Thymus (tissue), 11 donors: ENCODE results near the gene ETNPPL. TPM values are rescaled to one million over a fixed set of nuclear protein-coding genes. Genes with fewer than 3 reads are reported as not detected.

Experiments
- DNase-seq, 9 donors: peaks; one replicate each; pipeline ENCODE4 v3.0.0-alpha.2; 2013; ENCODE audit warnings: low spot score in 9 of 9, low read depth in 6 of 9, missing footprints in 1 of 9
- H3K27ac ChIP-seq, 2 donors: one replicate each; pipeline ENCODE4 v1.5.1; 2013; ENCODE audit warnings: control low read depth in 1 of 2, low read depth in 1 of 2, low read length in 1 of 2, mild to moderate bottlenecking in 1 of 2, moderate library complexity in 1 of 2
- H3K27me3 ChIP-seq, 2 donors: one replicate each; pipeline ENCODE4 v1.5.1; 2013; ENCODE audit warnings: low read length in 1 of 2; ENCODE audit not compliant: control insufficient read depth in 2 of 2, insufficient read depth in 1 of 2
- H3K36me3 ChIP-seq, 2 donors: one replicate each; pipeline ENCODE4 v1.5.1; 2013; ENCODE audit warnings: low read length in 1 of 2, mild to moderate bottlenecking in 1 of 2, moderate library complexity in 1 of 2; ENCODE audit not compliant: control insufficient read depth in 2 of 2, insufficient read depth in 2 of 2
- H3K4me1 ChIP-seq, 2 donors: one replicate each; pipeline ENCODE4 v1.5.1; 2013; ENCODE audit warnings: low read length in 2 of 2; ENCODE audit not compliant: control insufficient read depth in 2 of 2, insufficient read depth in 2 of 2
- H3K4me3 ChIP-seq, 2 donors: one replicate each; pipeline ENCODE4 v1.5.1; 2013; ENCODE audit warnings: low read length in 2 of 2, control low read depth in 1 of 2, mild to moderate bottlenecking in 1 of 2
- H3K9me3 ChIP-seq, 2 donors: one replicate each; pipeline ENCODE4 v1.5.1; 2013; ENCODE audit warnings: low read length in 1 of 2, mild to moderate bottlenecking in 1 of 2; ENCODE audit not compliant: control insufficient read depth in 2 of 2, insufficient read depth in 1 of 2
- WGBS: extraction: QIAGEN DNeasy Blood & Tissue Kit; methylation state at CpG from one replicate; pipeline ENCODE4 v1.1.7; 2013; 5-methylcytosine and 5-hydroxymethylcytosine counted together
- polyA plus RNA-seq: library from polyadenylated mRNA; stranded (reverse); fragments of 200-250 nt; gene quantifications from one replicate; pipeline ENCODE4 v1.2.3, GENCODE V29; 2013
- total RNA-seq: library from RNA; stranded (reverse); fragments of 120-200 nt; gene quantifications from one replicate; pipeline ENCODE4 v1.2.4, GENCODE V29; 2013
- donor health status: healthy.

Gene ETNPPL
- total and polyA plus RNA-seq, 2 donors: 0.19 to 1.6 TPM

GRCh38 chr4:108742451-108743420 lies 20.1 kb downstream of the ETNPPL start:
- Histone ChIP-seq H3K27me3 (no peaks in the 10 kb centered on the region), H3K4me3 (no peak overlapping the region), H3K36me3 (no peaks in the 10 kb centered on the region), H3K4me1 (peaks cover 6 to 17% of the 10 kb centered on the region in 2 donors), H3K27ac (no peak overlapping the region), H3K9me3 (peaks cover 1 to 3% of the 10 kb centered on the region in 2 donors)
- WGBS: 93% methylated on average over 13 of the region's 13 CpGs
- DNase-seq: peak in 1 of 9 donors; percentile 17

GRCh38 chr4:108738003-108738706 lies 24.7 kb downstream of the ETNPPL start:
- peaks cover 0 to 7% of the 10 kb centered on the region in 2 donors for H3K4me1 ChIP-seq
- H3K9me3 ChIP-seq: peaks cover under 1 to 3% of the 10 kb centered on the region in 2 donors
- no peak overlapping the region for H3K27ac ChIP-seq
- WGBS: 96% methylated on average over 2 of the region's 2 CpGs
- no peak overlapping the region for H3K4me3 ChIP-seq
- DNase-seq: no peak
- no peaks in the 10 kb centered on the region for H3K27me3 ChIP-seq
- no peaks in the 10 kb centered on the region for H3K36me3 ChIP-seq

GRCh38 chr4:108731006-108731405 lies 31.8 kb downstream of the ETNPPL start:
- H3K36me3 ChIP-seq: no peaks in the 10 kb centered on the region
- no peak overlapping the region for H3K4me3 ChIP-seq
- H3K27me3 ChIP-seq: no peaks in the 10 kb centered on the region
- no peak for DNase-seq
- no peak overlapping the region for H3K27ac ChIP-seq
- WGBS: 94% methylated on average over 3 of the region's 3 CpGs
- H3K9me3 ChIP-seq: peaks cover 0 to 6% of the 10 kb centered on the region in 2 donors
- H3K4me1 ChIP-seq: no peaks in the 10 kb centered on the region

GRCh38 chr4:108730579-108730978 lies 32.3 kb downstream of the ETNPPL start:
- peaks cover 0 to 6% of the 10 kb centered on the region in 2 donors for H3K9me3 ChIP-seq
- no peaks in the 10 kb centered on the region for H3K4me1 ChIP-seq
- no peaks in the 10 kb centered on the region for H3K27me3 ChIP-seq
- H3K36me3 ChIP-seq: no peaks in the 10 kb centered on the region
- no peak overlapping the region for H3K27ac ChIP-seq
- no peak overlapping the region for H3K4me3 ChIP-seq
- WGBS: 96% methylated on average over 1 of the region's 1 CpG
- DNase-seq: no peak

GRCh38 chr4:108729731-108730130 lies 33.1 kb downstream of the ETNPPL start:
- Histone ChIP-seq H3K4me1 (no peaks in the 10 kb centered on the region), H3K4me3 (no peak overlapping the region), H3K27ac (no peak overlapping the region), H3K27me3 (no peaks in the 10 kb centered on the region), H3K36me3 (no peaks in the 10 kb centered on the region), H3K9me3 (peaks cover 0 to 10% of the 10 kb centered on the region in 2 donors)
- no peak for DNase-seq
- WGBS: 100% methylated on average over 1 of the region's 1 CpG

GRCh38 chr4:108725457-108725856 lies 37.4 kb downstream of the ETNPPL start:
- Histone ChIP-seq H3K4me3 (no peak overlapping the region), H3K4me1 (no peaks in the 10 kb centered on the region), H3K9me3 (peaks cover 0 to 10% of the 10 kb centered on the region in 2 donors), H3K27ac (no peak overlapping the region), H3K27me3 (no peaks in the 10 kb centered on the region), H3K36me3 (no peaks in the 10 kb centered on the region)
- 93% methylated on average over 1 of the region's 1 CpG for WGBS
- no peak for DNase-seq

GRCh38 chr4:108717386-108717785 lies 45.5 kb downstream of the ETNPPL start:
- H3K9me3 ChIP-seq: no peaks in the 10 kb centered on the region
- 75% methylated on average over 2 of the region's 2 CpGs for WGBS

GRCh38 chr4:108716340-108716739 lies 46.5 kb downstream of the ETNPPL start:
- no peaks in the 10 kb centered on the region for H3K4me1 ChIP-seq
- no peaks in the 10 kb centered on the region for H3K27me3 ChIP-seq
- H3K36me3 ChIP-seq: no peaks in the 10 kb centered on the region
- no peak for DNase-seq
- no peak overlapping the region for H3K4me3 ChIP-seq
- 67% methylated on average over 2 of the region's 2 CpGs for WGBS
- no peak overlapping the region for H3K27ac ChIP-seq
- no peaks in the 10 kb centered on the region for H3K9me3 ChIP-seq

More at GRCh38 chr4:108717386-108717785, 45.5 kb downstream of the ETNPPL start:
- Histone ChIP-seq H3K27ac (no peak overlapping the region), H3K4me1 (no peaks in the 10 kb centered on the region), H3K27me3 (no peaks in the 10 kb centered on the region), H3K4me3 (no peak overlapping the region), H3K36me3 (no peaks in the 10 kb centered on the region)
- DNase-seq: no peak

GRCh38 chr4:108714880-108715279 lies 48.0 kb downstream of the ETNPPL start:
- Histone ChIP-seq H3K27me3 (no peaks in the 10 kb centered on the region), H3K27ac (no peak overlapping the region), H3K4me3 (no peak overlapping the region), H3K4me1 (no peaks in the 10 kb centered on the region), H3K36me3 (no peaks in the 10 kb centered on the region), H3K9me3 (no peaks in the 10 kb centered on the region)
- WGBS: 92% methylated on average over 4 of the region's 4 CpGs
- no peak for DNase-seq
